Measurements from ENCODE around the gene CENPF.
"Not testable (repeated sequence)": the region's sequence is repeated elsewhere in the genome, so short reads cannot be mapped to it uniquely, and the experiment has no call there.

Gene CENPF

GRCh38 chr1:214658785-214659184 lies 55.8 kb downstream of the CENPF start:
- DNase-seq (ENCODE audit: low spot score): peak; percentile 33

DNA sequence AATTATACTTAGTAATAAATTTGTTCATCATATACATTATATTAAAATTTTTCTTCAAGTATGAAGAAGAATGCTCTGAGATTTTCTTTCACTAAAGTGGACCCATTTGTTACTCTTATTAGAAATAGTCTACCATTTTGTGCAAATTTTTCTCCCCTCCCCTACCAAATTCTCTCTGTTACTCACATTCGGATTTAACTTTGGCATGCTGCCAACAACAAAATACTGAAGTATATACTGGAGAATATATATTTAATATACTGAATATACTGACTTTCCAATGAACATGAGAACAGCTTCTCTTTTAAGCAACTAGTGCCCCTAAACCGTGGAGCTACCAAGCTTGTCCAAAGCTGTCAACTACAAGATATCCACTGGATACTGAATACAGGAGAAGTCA lies 57.2 kb downstream of the CENPF start:
- no peak for DNase-seq (ENCODE audit: low spot score)

DNA sequence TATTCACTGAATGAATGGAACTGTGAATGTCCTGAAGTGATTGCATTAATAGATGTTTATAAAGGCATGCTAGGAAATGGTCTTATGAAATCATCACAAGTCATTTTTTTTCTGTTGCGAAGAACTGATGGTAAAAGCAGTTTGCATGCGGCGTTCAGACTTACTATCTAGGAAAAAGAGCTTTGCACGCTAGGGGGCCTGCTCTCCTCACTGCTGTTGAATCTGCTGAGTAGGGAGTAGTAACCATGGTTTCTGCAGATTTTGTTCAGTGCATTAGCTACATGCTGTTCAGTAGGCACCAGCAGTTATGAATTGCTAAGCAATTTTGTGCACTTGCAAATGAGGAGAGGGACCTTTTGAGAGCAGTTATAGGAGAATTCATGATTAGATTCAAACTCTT lies 57.9 kb downstream of the CENPF start:
- peak; percentile 39 for DNase-seq (ENCODE audit: low spot score)

DNA sequence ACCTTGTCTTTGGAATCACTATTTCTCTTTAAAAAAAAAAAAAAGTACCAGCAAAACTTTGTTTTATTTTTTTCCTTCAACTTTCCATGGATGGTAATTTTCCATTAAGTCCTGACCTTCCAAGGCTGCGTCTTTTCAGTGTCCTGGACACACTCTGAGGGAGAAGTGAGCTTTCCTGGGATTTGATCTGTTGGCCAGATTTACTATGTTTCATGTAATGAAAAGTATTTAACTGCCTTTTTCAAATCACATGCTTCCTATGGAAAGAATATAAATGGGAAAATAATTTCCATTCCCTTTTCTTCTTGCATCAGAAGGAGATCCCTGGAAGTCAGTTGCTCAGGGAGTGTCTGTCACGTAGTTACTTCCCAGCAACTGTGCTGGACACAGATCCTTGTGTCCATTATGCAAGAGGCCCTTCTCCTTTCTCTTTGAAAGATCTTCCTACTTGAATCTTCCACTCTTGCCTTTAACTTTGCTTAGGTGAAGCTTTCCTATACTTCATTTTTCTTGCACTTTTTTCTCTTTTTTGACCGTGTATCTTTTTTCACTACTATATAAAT lies 59.3 kb downstream of the CENPF start:
- DNase-seq (ENCODE audit: low spot score): no peak

GRCh38 chr1:214664651-214665433 lies 61.8 kb downstream of the CENPF start:
- no peak for DNase-seq (ENCODE audit: low spot score)

DNA sequence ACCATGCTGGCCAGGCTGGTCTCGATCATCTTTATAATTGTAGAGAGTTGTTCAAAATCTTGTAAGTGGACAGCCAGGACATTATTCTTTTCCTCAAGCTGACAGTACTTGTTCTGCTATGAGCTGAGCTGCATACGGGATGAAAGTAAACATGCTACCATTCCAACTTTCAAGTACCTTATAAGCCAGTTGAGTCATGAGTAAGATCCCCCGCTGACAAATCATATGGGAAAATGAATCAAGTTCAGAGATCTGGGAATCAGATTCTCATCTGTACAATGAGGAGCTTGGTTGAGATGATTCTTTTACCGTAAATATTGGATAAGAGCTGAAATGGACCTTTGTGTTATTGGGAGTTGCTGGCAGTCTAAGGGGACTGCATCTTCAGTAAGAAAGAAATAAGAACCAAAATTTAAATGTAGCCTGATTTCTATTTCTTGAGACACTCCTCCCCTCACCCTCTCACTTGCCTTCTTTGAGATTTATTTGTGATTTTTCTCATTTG lies 62.7 kb downstream of the CENPF start:
- no peak for DNase-seq (ENCODE audit: low spot score)

- no peak for DNase-seq (ENCODE audit: low spot score)
These were observed 63.7 kb downstream of the CENPF start for GRCh38 chr1:214666674-214667073.

DNA sequence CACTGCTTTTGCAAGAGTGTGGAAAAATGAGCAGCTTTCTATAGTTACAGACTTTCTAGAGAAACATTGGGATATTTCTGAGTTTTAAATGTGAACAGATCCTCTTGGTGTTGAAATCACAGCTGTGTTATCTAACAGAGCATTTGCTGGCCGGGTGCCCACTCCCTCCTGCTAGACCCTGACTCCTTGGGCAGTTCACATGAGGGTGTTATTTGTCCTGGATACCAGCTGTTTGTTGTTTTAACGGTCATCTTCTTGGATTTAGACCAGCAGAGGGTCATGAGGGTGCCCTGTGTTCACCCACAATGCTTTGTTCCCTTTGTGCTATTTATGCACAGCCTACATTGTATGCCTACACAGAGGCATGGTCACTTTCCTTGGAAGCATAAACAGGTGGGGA lies 67.1 kb downstream of the CENPF start:
- no peak for DNase-seq (ENCODE audit: low spot score)

DNA sequence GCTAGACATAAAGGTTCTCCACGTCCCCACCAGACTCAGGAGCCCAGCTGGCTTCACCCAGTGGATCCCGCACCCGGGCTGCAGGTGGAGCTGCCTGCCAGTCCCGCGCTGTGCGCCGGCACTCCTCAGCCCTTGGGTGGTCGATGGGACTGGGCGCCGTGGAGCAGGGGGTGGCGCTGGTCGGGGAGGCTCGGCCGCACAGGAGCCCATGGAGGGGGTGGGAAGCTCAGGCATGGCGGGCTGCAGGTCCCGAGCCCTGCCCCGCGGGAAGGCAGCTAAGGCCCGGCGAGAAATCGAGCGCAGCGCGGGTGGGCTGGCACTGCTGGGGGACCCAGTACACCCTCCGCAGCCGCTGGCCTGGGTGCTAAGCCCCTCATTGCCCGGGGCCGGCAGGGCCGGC lies 70.0 kb downstream of the CENPF start:
- DNase-seq (ENCODE audit: low spot score): not testable (repeated sequence)

DNA sequence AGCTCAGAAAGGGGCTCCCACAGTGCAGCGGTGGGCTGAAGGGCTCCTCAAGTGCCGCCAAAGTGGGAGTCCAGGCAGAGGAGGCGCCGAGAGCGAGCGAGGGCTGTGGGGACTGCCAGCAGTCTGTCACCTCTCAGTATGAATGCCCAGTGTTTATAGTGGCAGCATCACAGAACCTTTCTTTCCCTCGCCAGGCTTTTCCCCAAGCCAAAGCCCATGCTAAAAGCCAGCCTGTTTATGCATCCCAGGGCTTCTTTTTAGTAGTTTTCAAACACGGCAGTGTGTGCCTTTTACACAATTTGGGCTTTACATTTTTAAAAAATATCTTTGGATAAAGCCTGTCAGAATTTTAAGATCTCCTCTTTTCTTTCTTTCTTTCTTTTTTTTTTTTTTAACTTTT lies 70.6 kb downstream of the CENPF start:
- no peak for DNase-seq (ENCODE audit: low spot score)

DNA sequence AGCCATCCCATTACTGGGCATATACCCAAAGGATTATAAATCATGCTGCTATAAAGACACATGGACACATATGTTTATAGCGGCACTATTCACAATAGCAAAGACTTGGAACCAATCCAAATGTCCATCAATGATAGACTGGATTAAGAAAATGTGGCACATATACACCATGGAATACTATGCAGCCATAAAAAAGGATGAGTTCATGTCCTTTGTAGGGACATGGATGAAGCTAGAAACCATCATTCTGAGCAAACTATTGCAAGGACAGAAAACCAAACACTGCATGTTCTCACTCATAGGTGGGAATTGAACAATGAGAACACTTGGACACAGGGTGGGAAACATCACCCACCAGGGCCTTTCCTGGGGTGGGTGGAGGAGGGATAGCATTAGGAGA lies 72.5 kb downstream of the CENPF start:
- not testable (repeated sequence) for DNase-seq (ENCODE audit: low spot score)

- DNase-seq (ENCODE audit: low spot score): no peak
These were observed 73.8 kb downstream of the CENPF start for GRCh38 chr1:214676747-214677146.

- DNase-seq (ENCODE audit: low spot score): no peak
These were observed 75.0 kb downstream of the CENPF start for GRCh38 chr1:214677945-214678344.

- DNase-seq (ENCODE audit: low spot score): no peak
These were observed 75.4 kb downstream of the CENPF start for GRCh38 chr1:214678386-214678785.

GRCh38 chr1:214683621-214684020 lies 80.6 kb downstream of the CENPF start:
- DNase-seq (ENCODE audit: low spot score): no peak

DNA sequence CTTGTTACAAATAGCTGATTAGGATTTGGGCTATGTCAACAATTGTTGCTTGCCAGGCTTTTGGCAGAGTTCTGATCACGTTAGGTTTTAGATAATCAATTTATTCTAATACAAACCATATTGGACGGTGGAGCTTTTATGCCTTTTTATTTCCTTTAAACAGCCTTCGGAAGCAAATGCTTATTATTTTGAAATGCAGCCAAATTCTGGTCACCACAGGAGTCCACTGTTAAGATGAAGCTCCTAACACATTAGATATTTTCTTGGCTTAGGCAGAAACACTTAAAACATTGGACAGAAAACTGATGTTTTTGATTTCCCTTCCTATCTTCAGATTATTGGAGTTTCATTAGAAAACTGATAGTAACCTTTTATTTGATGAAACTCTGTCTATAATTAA lies 82.9 kb downstream of the CENPF start:
- DNase-seq (ENCODE audit: low spot score): no peak

DNA sequence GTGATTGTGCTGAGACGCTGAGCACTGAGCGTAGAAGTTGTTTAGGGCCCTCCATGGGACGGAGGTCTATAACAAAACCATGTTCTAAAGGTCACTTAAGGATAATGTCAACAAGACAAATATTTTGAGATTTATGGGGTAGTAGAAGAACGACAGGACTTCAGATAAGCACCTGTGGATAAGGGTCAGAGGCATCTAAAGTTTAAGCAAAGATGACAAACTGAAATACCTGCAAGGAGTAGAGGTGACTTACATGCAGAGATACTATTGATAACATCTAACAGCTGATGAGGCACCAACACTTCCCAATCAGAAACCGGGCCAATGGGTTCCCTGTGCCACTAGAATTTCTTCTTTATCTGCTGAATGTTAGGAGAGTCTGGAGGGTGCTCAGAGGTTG lies 83.5 kb downstream of the CENPF start:
- DNase-seq (ENCODE audit: low spot score): no peak

DNA sequence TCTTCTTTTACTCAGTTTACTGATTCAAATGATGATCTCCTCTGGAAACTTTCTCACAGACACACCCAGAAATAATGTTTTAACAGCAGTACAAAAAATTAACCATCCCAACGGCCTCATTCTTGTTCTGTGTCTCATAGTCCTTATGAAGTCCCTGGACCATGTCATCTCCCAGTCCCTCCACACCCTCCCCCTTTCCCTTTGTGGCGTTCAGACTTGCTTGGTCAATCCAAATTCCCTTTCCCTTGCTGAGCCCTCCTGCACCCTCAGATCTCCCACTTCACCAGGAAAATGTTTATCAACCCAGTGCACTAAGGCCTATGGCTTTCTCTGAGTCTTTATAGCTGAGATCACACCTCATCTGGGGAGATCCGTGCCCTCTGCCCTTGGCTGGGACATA lies 85.9 kb downstream of the CENPF start:
- peak; percentile 12 for DNase-seq (ENCODE audit: low spot score)

DNA sequence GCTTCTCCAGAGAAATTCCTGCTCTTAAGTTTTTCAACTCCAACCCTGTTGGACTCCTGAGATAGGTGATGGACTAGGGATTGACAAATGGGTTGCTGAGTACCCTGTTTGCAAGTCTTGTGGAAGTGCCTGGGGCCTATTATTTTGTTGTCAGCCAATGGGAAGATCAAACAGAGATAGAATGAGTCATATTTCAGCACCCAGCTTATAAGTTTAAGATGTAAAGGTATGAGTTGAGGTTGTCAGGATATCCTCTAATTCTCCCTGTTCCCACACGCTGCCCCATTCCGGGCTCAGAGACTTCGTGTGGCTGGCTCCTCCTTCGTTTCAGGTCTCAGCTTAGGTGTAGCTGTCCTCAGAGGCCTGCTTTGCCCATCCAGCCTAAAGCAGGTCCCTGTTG lies 91.8 kb downstream of the CENPF start:
- no peak for DNase-seq (ENCODE audit: low spot score)

- no peak for DNase-seq (ENCODE audit: low spot score)
These were observed 95.6 kb downstream of the CENPF start for GRCh38 chr1:214698559-214698958.

DNA sequence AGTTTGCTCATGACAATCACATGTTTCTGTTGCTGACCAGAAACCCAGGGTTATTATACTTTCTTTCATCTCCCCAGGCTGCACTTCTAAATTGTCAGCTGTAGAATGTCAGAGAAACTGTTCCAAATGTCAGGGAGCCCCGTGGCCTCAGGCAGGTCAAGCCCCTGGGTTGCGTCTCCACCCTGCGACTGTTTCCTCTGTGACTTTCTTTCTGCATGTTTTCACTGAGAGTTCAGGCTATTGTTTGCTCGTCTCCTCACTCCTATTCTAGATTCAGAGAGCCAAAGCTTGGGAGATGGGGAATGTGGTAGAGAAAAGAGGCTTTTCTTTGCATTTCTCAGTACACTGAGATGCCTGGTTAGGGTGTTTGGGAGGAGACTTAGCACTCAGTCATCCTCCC lies 97.4 kb downstream of the CENPF start:
- no peak for DNase-seq (ENCODE audit: low spot score)

DNA sequence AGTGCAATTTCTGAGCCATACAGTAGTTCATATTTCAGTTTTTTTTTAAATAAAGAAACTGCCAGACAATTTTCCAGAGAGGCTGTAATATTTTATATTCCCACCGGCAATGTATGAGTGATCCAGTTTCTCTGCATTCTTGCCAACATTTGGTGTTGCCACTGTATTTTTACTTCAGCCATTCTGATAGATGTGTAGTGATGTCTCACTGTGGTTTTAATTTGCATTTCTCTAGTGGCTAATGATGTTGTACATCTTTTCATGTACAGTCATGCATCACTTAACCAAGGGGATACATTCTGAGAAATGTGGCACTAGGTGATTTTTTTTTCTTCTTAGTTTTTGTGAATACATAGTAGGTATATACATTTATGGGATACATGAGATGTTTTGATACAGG lies 99.6 kb downstream of the CENPF start:
- no peak for DNase-seq (ENCODE audit: low spot score)

DNA sequence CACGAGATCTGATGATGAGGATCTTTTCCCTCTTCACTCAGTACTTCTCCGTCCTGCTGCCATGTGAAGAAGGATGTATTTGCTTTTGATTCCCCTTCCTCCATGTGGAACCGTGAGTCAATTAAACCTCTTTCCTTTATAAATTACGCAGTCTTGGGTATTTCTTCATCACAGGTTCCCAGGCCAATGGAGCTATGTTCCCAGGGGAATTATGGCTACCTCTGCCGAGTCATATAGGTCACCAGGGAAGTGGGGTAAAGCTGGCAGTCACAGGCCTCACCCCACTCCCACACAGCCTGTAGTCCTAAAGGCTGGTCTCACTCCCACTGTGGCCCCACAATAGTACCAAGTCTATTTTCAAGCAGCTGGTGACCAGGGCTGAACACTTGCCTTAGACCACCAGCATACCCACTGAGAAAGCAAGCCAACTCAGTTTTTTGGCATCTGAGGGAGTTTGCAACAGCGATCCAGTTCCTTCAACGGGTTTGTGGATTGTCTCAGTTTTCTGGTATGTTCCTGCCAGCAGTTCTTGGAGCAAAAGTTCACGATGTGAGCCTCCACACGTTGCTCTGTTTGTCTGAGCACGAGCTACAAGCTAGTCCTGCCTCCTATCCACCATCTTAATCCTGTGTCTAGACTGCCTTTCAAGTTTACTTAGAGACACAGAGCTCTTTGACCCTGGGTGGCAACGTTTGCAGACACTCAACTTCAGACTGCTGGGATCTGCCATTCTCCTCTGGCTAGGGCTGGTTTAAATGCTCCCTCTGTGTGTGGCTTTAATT lies 104.5 kb downstream of the CENPF start:
- no peak for DNase-seq (ENCODE audit: low spot score)
